Tibial artery (tissue), 4 donors: Measurements from ENCODE around the gene CFAP90.

Experiments used
- DNase-seq, 2 donors: peaks; one replicate each; pipeline ENCODE4 v3.0.0-alpha.2; 2019
- H3K27ac ChIP-seq, 2 donors: fragments of 200-600 bp; sonication (generic) in 1 of 2; 1 replicate in 1 of 2; 2 replicates in 1 of 2; pipeline ENCODE4 v1.5.1; 2018 to 2019; ENCODE audit warnings: mild to moderate bottlenecking in 1 of 2
- H3K27me3 ChIP-seq, 2 donors: fragments of 200-600 bp; sonication (generic) in 1 of 2; one replicate each; pipeline versions ENCODE4 v1.5.1 to v1.6.0; 2016 to 2019
- H3K36me3 ChIP-seq, 3 donors: fragments of 200-600 bp; sonication (generic) in 2 of 3; one replicate each; pipeline ENCODE4 v1.5.1; 2016 to 2019; ENCODE audit warnings: mild to moderate bottlenecking in 2 of 3
- H3K4me1 ChIP-seq, 4 donors: fragments of 200-600 bp; sonication (generic) in 2 of 4; 1 replicate in 3 of 4; 2 replicates in 1 of 4; pipeline ENCODE4 v1.5.1; 2016 to 2019
- H3K4me3 ChIP-seq, 2 donors: fragments of 200-600 bp; sonication (generic) in 1 of 2; 1 replicate in 1 of 2; 2 replicates in 1 of 2; pipeline ENCODE4 v1.5.1; 2018 to 2019; ENCODE audit warnings: mild to moderate bottlenecking in 2 of 2
- H3K9me3 ChIP-seq, 3 donors: fragments of 200-600 bp; sonication (generic) in 1 of 3; one replicate each; pipeline ENCODE4 v1.5.1; 2016 to 2019
- intact Hi-C: fragments of 100-400 bp; cut with DNase I; formaldehyde crosslinking; loops from one replicate; pipeline ENCODE4 v1.15.0; 2023; ENCODE audit warnings: low total_unique reads
- TF ChIP-seq, protein P1 (sequence below), 2 experiments: fragments of 200-600 bp in 1 of 2; fragments of 450-650 bp in 1 of 2; IDR thresholded peaks; one replicate each; pipeline ENCODE4 v1.5.1; 2017 to 2019; ENCODE audit warnings: antibody characterized with exemption in 2 of 2, mild to moderate bottlenecking in 1 of 2, moderate library complexity in 1 of 2

CFAP90 gene

DNA sequence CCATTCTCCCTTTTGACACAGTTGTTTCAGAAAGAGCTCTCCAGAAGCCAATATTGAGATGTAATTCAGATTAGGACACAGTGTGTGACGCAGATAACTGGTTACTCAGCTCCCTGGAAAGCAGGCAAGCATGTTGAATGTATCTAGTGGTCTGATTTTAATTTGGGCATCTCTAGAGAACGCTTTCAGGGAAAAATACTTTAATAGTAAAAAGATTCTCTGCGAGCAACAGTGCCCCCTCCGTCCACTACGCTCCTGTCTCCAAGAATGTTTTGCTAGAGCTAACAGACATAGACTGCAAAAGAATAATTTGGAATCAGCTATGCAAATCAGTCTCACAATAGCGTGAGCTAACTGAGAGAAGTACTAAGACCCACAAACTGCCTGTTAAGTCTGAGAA is 23.3 kb downstream of the CFAP90 start:
- intact Hi-C loops, result no loop called here
- Histone ChIP-seq H3K27ac (no peak overlapping the region), H3K4me3 (no peak overlapping the region), H3K4me1 (no peaks in the 10 kb centered on the region), H3K27me3 (no peaks in the 10 kb centered on the region), H3K9me3 (no peaks in the 10 kb centered on the region), H3K36me3 (no peaks in the 10 kb centered on the region)
- TF ChIP-seq, protein P1, sequence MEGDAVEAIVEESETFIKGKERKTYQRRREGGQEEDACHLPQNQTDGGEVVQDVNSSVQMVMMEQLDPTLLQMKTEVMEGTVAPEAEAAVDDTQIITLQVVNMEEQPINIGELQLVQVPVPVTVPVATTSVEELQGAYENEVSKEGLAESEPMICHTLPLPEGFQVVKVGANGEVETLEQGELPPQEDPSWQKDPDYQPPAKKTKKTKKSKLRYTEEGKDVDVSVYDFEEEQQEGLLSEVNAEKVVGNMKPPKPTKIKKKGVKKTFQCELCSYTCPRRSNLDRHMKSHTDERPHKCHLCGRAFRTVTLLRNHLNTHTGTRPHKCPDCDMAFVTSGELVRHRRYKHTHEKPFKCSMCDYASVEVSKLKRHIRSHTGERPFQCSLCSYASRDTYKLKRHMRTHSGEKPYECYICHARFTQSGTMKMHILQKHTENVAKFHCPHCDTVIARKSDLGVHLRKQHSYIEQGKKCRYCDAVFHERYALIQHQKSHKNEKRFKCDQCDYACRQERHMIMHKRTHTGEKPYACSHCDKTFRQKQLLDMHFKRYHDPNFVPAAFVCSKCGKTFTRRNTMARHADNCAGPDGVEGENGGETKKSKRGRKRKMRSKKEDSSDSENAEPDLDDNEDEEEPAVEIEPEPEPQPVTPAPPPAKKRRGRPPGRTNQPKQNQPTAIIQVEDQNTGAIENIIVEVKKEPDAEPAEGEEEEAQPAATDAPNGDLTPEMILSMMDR (IDR thresholded peaks at IDR 0.05), result no peak
- no peak for DNase-seq

DNA sequence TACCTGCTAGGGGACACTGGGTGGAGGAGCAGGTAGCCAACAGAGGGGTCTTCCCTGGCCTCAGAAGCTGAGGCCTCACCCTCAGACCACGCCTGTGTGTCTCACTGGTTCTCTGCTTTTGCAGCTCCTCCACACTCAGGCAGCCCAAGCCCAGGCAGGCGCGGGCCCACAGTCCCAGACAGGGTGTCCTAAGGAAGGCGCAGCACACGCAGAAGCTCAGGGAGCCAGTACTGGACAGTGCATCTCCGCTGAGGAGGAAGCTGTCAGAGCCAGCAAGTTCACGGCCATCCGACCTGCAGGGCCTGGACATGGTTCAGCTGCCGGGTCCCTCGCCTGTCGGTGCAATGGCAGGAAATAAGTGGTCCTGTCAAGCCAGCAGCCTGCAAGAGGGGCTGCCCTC is 25.3 kb downstream of the CFAP90 start:
- H3K9me3 ChIP-seq, result no peaks in the 10 kb centered on the region
- TF ChIP-seq, protein P1 (IDR thresholded peaks at IDR 0.05), result no peak
- no peaks in the 10 kb centered on the region for H3K4me1 ChIP-seq
- no peaks in the 10 kb centered on the region for H3K36me3 ChIP-seq
- no peak overlapping the region for H3K27ac ChIP-seq
- intact Hi-C loops, result no loop called here
- no peaks in the 10 kb centered on the region for H3K27me3 ChIP-seq
- H3K4me3 ChIP-seq, result no peak overlapping the region
- no peak for DNase-seq

DNA sequence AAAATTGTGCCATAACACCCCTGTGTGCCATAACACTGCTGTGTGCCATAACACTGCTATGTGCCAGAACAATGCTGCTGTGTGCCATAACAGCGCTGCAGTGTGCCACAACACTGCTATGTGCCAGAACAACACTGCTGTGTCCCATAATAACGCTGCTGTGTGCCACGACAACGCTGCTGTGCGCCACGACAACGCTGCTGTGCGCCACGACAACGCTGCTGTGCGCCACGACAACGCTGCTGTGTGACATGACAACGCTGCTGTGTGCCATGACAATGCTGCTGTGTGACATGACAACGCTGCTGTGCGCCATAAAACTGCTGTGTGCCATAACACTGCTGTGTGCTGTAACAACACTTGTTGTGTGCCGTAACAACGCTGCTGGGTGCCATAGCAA is 25.9 kb downstream of the CFAP90 start:
- Histone ChIP-seq H3K36me3 (no peaks in the 10 kb centered on the region), H3K9me3 (no peaks in the 10 kb centered on the region), H3K27me3 (no peaks in the 10 kb centered on the region), H3K27ac (no peak overlapping the region), H3K4me1 (no peaks in the 10 kb centered on the region), H3K4me3 (no peak overlapping the region)
- DNase-seq, result no peak
- TF ChIP-seq, protein P1 (IDR thresholded peaks at IDR 0.05), result no peak
- intact Hi-C loops, result no loop called here

DNA sequence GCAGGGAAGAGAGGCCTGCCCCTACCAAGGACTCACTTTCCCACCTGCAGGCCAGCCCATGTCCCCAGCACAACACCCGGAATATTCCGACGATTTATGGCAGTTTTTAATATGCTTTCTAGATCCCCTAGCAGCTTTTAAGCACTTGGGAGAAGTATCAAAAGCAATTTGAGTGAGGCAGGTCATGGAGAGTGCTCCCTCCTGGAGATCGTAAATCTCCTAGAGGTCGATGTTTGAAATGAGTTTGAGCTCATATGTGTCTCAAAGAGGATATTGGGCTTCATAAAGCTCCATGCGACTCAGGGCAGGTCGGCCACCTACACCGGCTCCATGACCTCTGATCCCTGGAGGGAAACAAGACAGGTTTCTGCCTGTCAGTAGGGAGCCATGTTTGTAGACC is 27.3 kb downstream of the CFAP90 start:
- intact Hi-C loops, result no loop called here
- no peaks in the 10 kb centered on the region for H3K4me1 ChIP-seq
- DNase-seq, result no peak
- no peaks in the 10 kb centered on the region for H3K36me3 ChIP-seq
- TF ChIP-seq, protein P1 (IDR thresholded peaks at IDR 0.05), result no peak
- no peak overlapping the region for H3K4me3 ChIP-seq
- H3K27me3 ChIP-seq, result no peaks in the 10 kb centered on the region
- H3K27ac ChIP-seq, result no peak overlapping the region
- no peaks in the 10 kb centered on the region for H3K9me3 ChIP-seq

DNA sequence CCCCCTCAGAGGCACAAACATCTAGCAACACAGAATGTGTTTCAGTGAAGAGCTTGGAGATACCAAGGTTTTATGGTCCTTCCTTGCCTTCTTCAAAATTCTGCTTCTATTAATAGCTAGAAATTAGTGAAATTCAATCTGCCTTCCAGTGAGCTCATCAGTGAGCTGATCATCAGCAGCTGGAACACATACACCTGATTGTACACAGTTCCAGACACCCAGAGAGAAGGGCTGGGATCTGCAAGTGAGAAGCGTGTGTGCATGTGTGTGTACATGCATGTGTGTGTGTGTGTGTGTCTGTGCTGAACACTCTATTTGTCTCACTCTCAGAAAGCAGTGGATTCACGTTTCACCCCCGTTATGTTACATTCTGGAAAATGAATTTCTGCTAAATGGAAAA is 28.5 kb downstream of the CFAP90 start:
- no peak overlapping the region for H3K4me3 ChIP-seq
- H3K27ac ChIP-seq, result no peak overlapping the region
- TF ChIP-seq, protein P1 (IDR thresholded peaks at IDR 0.05), result no peak
- intact Hi-C loops, result no loop called here
- no peak for DNase-seq
- H3K27me3 ChIP-seq, result no peaks in the 10 kb centered on the region
- H3K9me3 ChIP-seq, result no peaks in the 10 kb centered on the region
- H3K36me3 ChIP-seq, result no peaks in the 10 kb centered on the region
- no peaks in the 10 kb centered on the region for H3K4me1 ChIP-seq

- Histone ChIP-seq H3K9me3 (no peaks in the 10 kb centered on the region), H3K4me1 (peaks cover 0 to 7% (median 0%) of the 10 kb centered on the region in 4 donors), H3K4me3 (no peak overlapping the region), H3K27ac (no peak overlapping the region), H3K36me3 (no peaks in the 10 kb centered on the region), H3K27me3 (no peaks in the 10 kb centered on the region)
- intact Hi-C loops, result no loop called here
- DNase-seq, result no peak
- TF ChIP-seq, protein P1 (IDR thresholded peaks at IDR 0.05), result no peak
Measured at GRCh38 chr5:7816535-7816901, 34.4 kb downstream of the CFAP90 start.
